HepG2 (cell line): Measurements from ENCODE around the gene TGFBI. TPM values are rescaled to one million over a fixed set of nuclear protein-coding genes. Genes with fewer than 3 reads are reported as not detected.

ENCODE experiments used
- ASH2L ChIP-seq: fragments of 300-600, 200-600 bp; sonication (generic); IDR thresholded peaks from 2 replicates; pipeline ENCODE4 v1.7.0; 2017; ENCODE audit warnings: low read depth, mild to moderate bottlenecking, moderate library complexity, mixed read lengths, low read length; ENCODE audit not compliant: insufficient read length
- CC2D1A ChIP-seq: sonication (generic); formaldehyde crosslinking; IDR thresholded peaks from 2 replicates; pipeline ENCODE4 v1.8.1; 2023; ENCODE audit warnings: mild to moderate bottlenecking, missing genetic modification reagents
- HIVEP1 ChIP-seq: sonication (generic); formaldehyde crosslinking; IDR thresholded peaks from 2 replicates; pipeline ENCODE4 v1.4.0; 2020; ENCODE audit warnings: mild to moderate bottlenecking, missing genetic modification reagents
- HNRNPL ChIP-seq: fragments of 200-400 bp; formaldehyde crosslinking; IDR thresholded peaks from 2 replicates; pipeline ENCODE4 v1.6.1; 2017; ENCODE audit warnings: mild to moderate bottlenecking, low read depth, low read length
- JUN ChIP-seq: sonication (generic); formaldehyde crosslinking; IDR thresholded peaks from 2 replicates; pipeline ENCODE4 v1.4.0; 2020; ENCODE audit warnings: mild to moderate bottlenecking, missing genetic modification reagents
- MED1 ChIP-seq: sonication (generic); formaldehyde crosslinking; IDR thresholded peaks from 2 replicates; pipeline ENCODE4 v1.4.0; 2020; ENCODE audit warnings: missing genetic modification reagents
- PLRG1 ChIP-seq: fragments of 450-650 bp; conservative IDR thresholded peaks from 2 replicates; pipeline ENCODE4 v1.6.1; 2016
- RXRA ChIP-seq: sonication (generic); formaldehyde crosslinking; IDR thresholded peaks from 2 replicates; pipeline ENCODE4 v1.5.1; 2020; ENCODE audit warnings: missing genetic modification reagents
- SALL1 ChIP-seq: sonication (generic); formaldehyde crosslinking; IDR thresholded peaks from 2 replicates; pipeline ENCODE4 v1.8.0; 2022; ENCODE audit warnings: mild to moderate bottlenecking, missing genetic modification reagents
- SMC3 ChIP-seq: IDR thresholded peaks from 2 replicates; pipeline ENCODE4 v1.6.1; 2011; ENCODE audit warnings: low read length, improper control_type of control experiment
- SOX6 ChIP-seq, 2 experiments: fragments of 450-650 bp in 1 of 2; sonication (generic) in 1 of 2; formaldehyde crosslinking in 1 of 2; IDR thresholded peaks; 2 replicates each; pipeline versions ENCODE4 v1.4.0 to v1.6.1; 2017 to 2020; ENCODE audit warnings: antibody characterized with exemption in 1 of 2, mild to moderate bottlenecking in 1 of 2, missing genetic modification reagents in 1 of 2
- SPEN ChIP-seq: sonication (generic); formaldehyde crosslinking; IDR thresholded peaks from 2 replicates; pipeline ENCODE4 v1.5.1; 2020; ENCODE audit warnings: low read depth, mild to moderate bottlenecking, missing genetic modification reagents
- SRSF1 ChIP-seq: fragments of 200-400 bp; formaldehyde crosslinking; optimal IDR thresholded peaks from 2 replicates; pipeline ENCODE3; 2017; ENCODE audit warnings: mild to moderate bottlenecking, low read depth, low read length, moderate library complexity
- TBX2 ChIP-seq: sonication (generic); formaldehyde crosslinking; IDR thresholded peaks from 2 replicates; pipeline ENCODE4 v1.5.0; 2020; ENCODE audit warnings: missing genetic modification reagents, mild to moderate bottlenecking, borderline replicate concordance
- TEAD3 ChIP-seq: optimal IDR thresholded peaks from 2 replicates; pipeline ENCODE3; 2016; ENCODE audit warnings: borderline replicate concordance
- ZNF333 ChIP-seq: sonication (generic); formaldehyde crosslinking; IDR thresholded peaks from 2 replicates; pipeline ENCODE4 v1.4.0; 2020; ENCODE audit warnings: mild to moderate bottlenecking, missing genetic modification reagents, borderline replicate concordance
- ZNF335 ChIP-seq: sonication (generic); formaldehyde crosslinking; IDR thresholded peaks from 2 replicates; pipeline ENCODE4 v1.4.0; 2020; ENCODE audit warnings: missing genetic modification reagents
- ZNF616 ChIP-seq: sonication (generic); formaldehyde crosslinking; IDR thresholded peaks from 2 replicates; pipeline ENCODE4 v1.5.0; 2020; ENCODE audit warnings: low read depth, mild to moderate bottlenecking, missing genetic modification reagents
- ZNF672 ChIP-seq: sonication (generic); formaldehyde crosslinking; IDR thresholded peaks from 2 replicates; pipeline ENCODE4 v1.8.1; 2022; ENCODE audit warnings: missing genetic modification reagents
- polyA plus RNA-seq, 8 experiments: library from polyadenylated mRNA; depleted of rRNA in 3 of 8; stranded (reverse) in 7 of 8; unstranded in 1 of 8; fragments of >200 nt; fragmentation: Illumina TruSeq in 4 of 8; extraction: Trizol in 4 of 8; gene quantifications; 2 replicates each; pipeline versions ENCODE4 v1.2.1 to v1.2.3, GENCODE V29; 2011 to 2016; ENCODE audit warnings: low read depth in 4 of 8, missing spikeins in 1 of 8, mixed read lengths in 1 of 8; ENCODE audit not compliant: insufficient read depth in 1 of 8
- total RNA-seq, 5 experiments: library from RNA; depleted of rRNA; stranded (reverse); fragments of >200 nt; fragmentation: Illumina TruSeq; extraction: Trizol; gene quantifications; 2 replicates each; pipeline ENCODE4 v1.2.3, GENCODE V29; 2016; ENCODE audit warnings: low read depth in 1 of 5
- TF ChIP-seq, protein P1 (sequence below): sonication (generic); formaldehyde crosslinking; IDR thresholded peaks from 2 replicates; pipeline ENCODE4 v1.8.0; 2022; ENCODE audit warnings: missing genetic modification reagents, mild to moderate bottlenecking, moderate library complexity, borderline replicate concordance
- TF ChIP-seq, protein P2 (sequence below): sonication (generic); formaldehyde crosslinking; IDR thresholded peaks from 2 replicates; pipeline ENCODE4 v1.4.0; 2020; ENCODE audit warnings: missing genetic modification reagents
- TF ChIP-seq, protein P3 (sequence below): sonication (generic); formaldehyde crosslinking; IDR thresholded peaks from 2 replicates; pipeline ENCODE4 v1.5.0; 2020; ENCODE audit warnings: mild to moderate bottlenecking, missing genetic modification reagents, borderline replicate concordance
- TF ChIP-seq, protein P4 (sequence below): sonication (generic); formaldehyde crosslinking; IDR thresholded peaks from 2 replicates; pipeline ENCODE4 v1.4.0; 2020; ENCODE audit warnings: mild to moderate bottlenecking, missing genetic modification reagents

Gene TGFBI
- total and polyA plus RNA-seq, 2 of the 13 experiments (the other 11 are each of a cell fraction or from before 2014, with no cell fraction given) = 275 to 457 TPM

DNA sequence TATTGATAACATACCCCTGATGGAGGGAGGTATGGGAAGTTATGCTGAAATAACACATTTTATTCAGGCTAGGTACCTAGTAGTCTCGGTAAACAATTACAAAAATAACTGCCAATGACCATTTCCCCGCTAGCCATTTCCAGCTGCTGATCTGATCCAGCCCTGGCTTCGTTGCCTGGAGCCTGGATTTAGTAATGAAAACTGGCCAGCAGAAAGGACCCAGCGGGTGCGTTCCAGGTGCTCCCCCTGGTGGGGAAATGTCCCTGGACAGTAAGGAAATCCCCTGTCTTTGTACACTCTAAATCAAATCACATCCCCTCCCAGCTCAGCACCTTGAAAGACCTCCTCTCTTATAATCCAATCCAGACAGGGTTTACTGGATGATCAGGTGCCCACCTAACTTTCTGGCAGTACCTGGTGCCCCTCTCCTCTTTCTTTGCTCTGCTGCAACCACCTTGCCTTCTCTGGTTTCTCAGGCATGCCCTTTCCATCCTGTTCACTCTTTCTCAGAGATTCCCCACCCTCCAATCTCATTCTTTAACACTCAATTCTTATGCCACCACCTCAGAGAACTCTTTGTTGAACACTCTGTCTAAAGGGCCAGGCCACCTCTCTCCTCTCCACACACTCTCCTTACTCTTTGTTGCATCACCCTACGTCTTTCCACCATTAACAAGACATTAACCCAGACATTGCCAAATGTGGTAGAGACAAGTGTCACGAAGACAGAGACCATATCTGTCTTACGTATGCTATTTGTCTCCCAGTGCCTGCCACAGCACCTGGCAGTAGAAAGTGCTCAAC is 53.8 kb downstream of the TGFBI start (continued):
- TF ChIP-seq ASH2L (no peak), MED1 (CRISPR knock-in tag) (peak; percentile 42; the same call in 1 of the 2 replicates), SMC3 (peak; percentile 99), SALL1 (CRISPR knock-in tag) (peak; percentile 40; the same call in 1 of the 2 replicates), TEAD3 (peak; percentile 42), PLRG1 (no peak), SRSF1 (no peak), RXRA (CRISPR knock-in tag) (no peak; the same call in 1 of the 2 replicates), ZNF335 (CRISPR knock-in tag) (no peak), ZNF616 (CRISPR knock-in tag) (no peak), JUN (CRISPR knock-in tag) (no peak), HIVEP1 (CRISPR knock-in tag) (no peak), SOX6 (IDR thresholded peaks at IDR 0.05) (no peak), SOX6 (CRISPR knock-in tag; IDR thresholded peaks at IDR 0.05) (peak; percentile 34; the same call in 1 of the 2 replicates), ZNF333 (no peak), HNRNPL (no peak), SPEN (CRISPR knock-in tag) (no peak), TBX2 (CRISPR knock-in tag) (no peak), CC2D1A (CRISPR knock-in tag) (no peak), ZNF672 (no peak)
- TF ChIP-seq, protein P1, sequence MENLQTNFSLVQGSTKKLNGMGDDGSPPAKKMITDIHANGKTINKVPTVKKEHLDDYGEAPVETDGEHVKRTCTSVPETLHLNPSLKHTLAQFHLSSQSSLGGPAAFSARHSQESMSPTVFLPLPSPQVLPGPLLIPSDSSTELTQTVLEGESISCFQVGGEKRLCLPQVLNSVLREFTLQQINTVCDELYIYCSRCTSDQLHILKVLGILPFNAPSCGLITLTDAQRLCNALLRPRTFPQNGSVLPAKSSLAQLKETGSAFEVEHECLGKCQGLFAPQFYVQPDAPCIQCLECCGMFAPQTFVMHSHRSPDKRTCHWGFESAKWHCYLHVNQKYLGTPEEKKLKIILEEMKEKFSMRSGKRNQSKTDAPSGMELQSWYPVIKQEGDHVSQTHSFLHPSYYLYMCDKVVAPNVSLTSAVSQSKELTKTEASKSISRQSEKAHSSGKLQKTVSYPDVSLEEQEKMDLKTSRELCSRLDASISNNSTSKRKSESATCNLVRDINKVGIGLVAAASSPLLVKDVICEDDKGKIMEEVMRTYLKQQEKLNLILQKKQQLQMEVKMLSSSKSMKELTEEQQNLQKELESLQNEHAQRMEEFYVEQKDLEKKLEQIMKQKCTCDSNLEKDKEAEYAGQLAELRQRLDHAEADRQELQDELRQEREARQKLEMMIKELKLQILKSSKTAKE (CRISPR knock-in tag) = no peak
- TF ChIP-seq, protein P2, sequence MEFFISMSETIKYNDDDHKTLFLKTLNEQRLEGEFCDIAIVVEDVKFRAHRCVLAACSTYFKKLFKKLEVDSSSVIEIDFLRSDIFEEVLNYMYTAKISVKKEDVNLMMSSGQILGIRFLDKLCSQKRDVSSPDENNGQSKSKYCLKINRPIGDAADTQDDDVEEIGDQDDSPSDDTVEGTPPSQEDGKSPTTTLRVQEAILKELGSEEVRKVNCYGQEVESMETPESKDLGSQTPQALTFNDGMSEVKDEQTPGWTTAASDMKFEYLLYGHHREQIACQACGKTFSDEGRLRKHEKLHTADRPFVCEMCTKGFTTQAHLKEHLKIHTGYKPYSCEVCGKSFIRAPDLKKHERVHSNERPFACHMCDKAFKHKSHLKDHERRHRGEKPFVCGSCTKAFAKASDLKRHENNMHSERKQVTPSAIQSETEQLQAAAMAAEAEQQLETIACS (CRISPR knock-in tag) = no peak
- TF ChIP-seq, protein P3, sequence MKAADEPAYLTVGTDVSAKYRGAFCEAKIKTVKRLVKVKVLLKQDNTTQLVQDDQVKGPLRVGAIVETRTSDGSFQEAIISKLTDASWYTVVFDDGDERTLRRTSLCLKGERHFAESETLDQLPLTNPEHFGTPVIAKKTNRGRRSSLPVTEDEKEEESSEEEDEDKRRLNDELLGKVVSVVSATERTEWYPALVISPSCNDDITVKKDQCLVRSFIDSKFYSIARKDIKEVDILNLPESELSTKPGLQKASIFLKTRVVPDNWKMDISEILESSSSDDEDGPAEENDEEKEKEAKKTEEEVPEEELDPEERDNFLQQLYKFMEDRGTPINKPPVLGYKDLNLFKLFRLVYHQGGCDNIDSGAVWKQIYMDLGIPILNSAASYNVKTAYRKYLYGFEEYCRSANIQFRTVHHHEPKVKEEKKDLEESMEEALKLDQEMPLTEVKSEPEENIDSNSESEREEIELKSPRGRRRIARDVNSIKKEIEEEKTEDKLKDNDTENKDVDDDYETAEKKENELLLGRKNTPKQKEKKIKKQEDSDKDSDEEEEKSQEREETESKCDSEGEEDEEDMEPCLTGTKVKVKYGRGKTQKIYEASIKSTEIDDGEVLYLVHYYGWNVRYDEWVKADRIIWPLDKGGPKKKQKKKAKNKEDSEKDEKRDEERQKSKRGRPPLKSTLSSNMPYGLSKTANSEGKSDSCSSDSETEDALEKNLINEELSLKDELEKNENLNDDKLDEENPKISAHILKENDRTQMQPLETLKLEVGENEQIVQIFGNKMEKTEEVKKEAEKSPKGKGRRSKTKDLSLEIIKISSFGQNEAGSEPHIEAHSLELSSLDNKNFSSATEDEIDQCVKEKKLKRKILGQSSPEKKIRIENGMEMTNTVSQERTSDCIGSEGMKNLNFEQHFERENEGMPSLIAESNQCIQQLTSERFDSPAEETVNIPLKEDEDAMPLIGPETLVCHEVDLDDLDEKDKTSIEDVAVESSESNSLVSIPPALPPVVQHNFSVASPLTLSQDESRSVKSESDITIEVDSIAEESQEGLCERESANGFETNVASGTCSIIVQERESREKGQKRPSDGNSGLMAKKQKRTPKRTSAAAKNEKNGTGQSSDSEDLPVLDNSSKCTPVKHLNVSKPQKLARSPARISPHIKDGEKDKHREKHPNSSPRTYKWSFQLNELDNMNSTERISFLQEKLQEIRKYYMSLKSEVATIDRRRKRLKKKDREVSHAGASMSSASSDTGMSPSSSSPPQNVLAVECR (CRISPR knock-in tag) = no peak
- TF ChIP-seq, protein P4, sequence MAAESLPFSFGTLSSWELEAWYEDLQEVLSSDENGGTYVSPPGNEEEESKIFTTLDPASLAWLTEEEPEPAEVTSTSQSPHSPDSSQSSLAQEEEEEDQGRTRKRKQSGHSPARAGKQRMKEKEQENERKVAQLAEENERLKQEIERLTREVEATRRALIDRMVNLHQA = no peak
